H9 (cell line): Measurements from ENCODE around the gene MIS12. TPM values are rescaled to one million over a fixed set of nuclear protein-coding genes. Genes with fewer than 3 reads are reported as not detected.

Experiments used
- DNase-seq: peaks from one replicate; pipeline ENCODE4 v3.0.0-alpha.2; 2017
- H2AFZ ChIP-seq: one replicate; pipeline ENCODE4 v1.6.1; 2013; ENCODE audit warnings: mild to moderate bottlenecking, low read length, control low read depth, moderate library complexity
- H2AK5ac ChIP-seq: 2 replicates; pipeline ENCODE4 v1.6.1; 2013; ENCODE audit warnings: low read length, control low read depth, mixed read lengths; ENCODE audit not compliant: insufficient read length
- H2BK120ac ChIP-seq: one replicate; pipeline ENCODE4 v1.6.1; 2013; ENCODE audit warnings: low read depth, mild to moderate bottlenecking, low read length, control low read depth, inconsistent platforms; ENCODE audit not compliant: poor library complexity, severe bottlenecking
- H2BK12ac ChIP-seq: 2 replicates; pipeline ENCODE4 v1.6.1; 2013; ENCODE audit warnings: low read length, control low read depth, mixed read lengths, low read depth; ENCODE audit not compliant: insufficient read length
- H2BK15ac ChIP-seq: 2 replicates; pipeline ENCODE4 v1.6.1; 2013; ENCODE audit warnings: low read depth, low read length, control low read depth
- H2BK20ac ChIP-seq: one replicate; pipeline ENCODE4 v1.6.1; 2013; ENCODE audit warnings: low read depth, mild to moderate bottlenecking, low read length, control low read depth, inconsistent platforms; ENCODE audit not compliant: poor library complexity, severe bottlenecking
- H2BK5ac ChIP-seq: 2 replicates; pipeline ENCODE4 v1.6.1; 2013; ENCODE audit warnings: low read length, control low read depth, mixed read lengths; ENCODE audit not compliant: insufficient read length
- H3K14ac ChIP-seq: 2 replicates; pipeline ENCODE4 v1.6.1; 2013; ENCODE audit warnings: low read length, control low read depth; ENCODE audit not compliant: insufficient read depth
- H3K18ac ChIP-seq: 2 replicates; pipeline ENCODE4 v1.6.1; 2013; ENCODE audit warnings: low read depth, mild to moderate bottlenecking, mixed read lengths, low read length, control low read depth; ENCODE audit not compliant: insufficient read length
- H3K23ac ChIP-seq: 2 replicates; pipeline ENCODE4 v1.6.1; 2013; ENCODE audit warnings: low read length, control low read depth, mixed read lengths, low read depth; ENCODE audit not compliant: insufficient read length
- H3K23me2 ChIP-seq: 2 replicates; pipeline ENCODE4 v1.6.1; 2013; ENCODE audit warnings: low read depth, mild to moderate bottlenecking, mixed read lengths, low read length, control low read depth; ENCODE audit not compliant: insufficient read length, poor library complexity, severe bottlenecking
- H3K27ac ChIP-seq: 2 replicates; pipeline ENCODE4 v1.5.1; 2013; ENCODE audit warnings: low read length, control low read depth, mixed read lengths, low read depth; ENCODE audit not compliant: insufficient read length
- H3K27me3 ChIP-seq: 2 replicates; pipeline ENCODE4 v1.6.1; 2013; ENCODE audit warnings: low read length, control low read depth, inconsistent platforms; ENCODE audit not compliant: insufficient read depth
- H3K4ac ChIP-seq: 2 replicates; pipeline ENCODE4 v1.6.1; 2013; ENCODE audit warnings: low read depth, mild to moderate bottlenecking, control low read depth, inconsistent platforms, low read length, moderate library complexity
- H3K4me1 ChIP-seq: 2 replicates; pipeline ENCODE4 v1.6.1; 2013; ENCODE audit warnings: low read length, control low read depth, inconsistent platforms; ENCODE audit not compliant: insufficient read depth
- H3K4me2 ChIP-seq: 2 replicates; pipeline ENCODE4 v1.6.1; 2013; ENCODE audit warnings: low read length, control low read depth, mixed read lengths; ENCODE audit not compliant: insufficient read length, insufficient read depth
- H3K56ac ChIP-seq: 2 replicates; pipeline ENCODE4 v1.6.1; 2013; ENCODE audit warnings: low read depth, mild to moderate bottlenecking, mixed read lengths, low read length, control low read depth; ENCODE audit not compliant: insufficient read length
- H3K79me1 ChIP-seq: 2 replicates; pipeline ENCODE4 v1.6.1; 2013; ENCODE audit warnings: low read depth, mild to moderate bottlenecking, moderate library complexity, low read length, control low read depth, inconsistent platforms; ENCODE audit not compliant: insufficient read depth, poor library complexity, severe bottlenecking
- H3K79me2 ChIP-seq: 2 replicates; pipeline ENCODE4 v1.6.1; 2013; ENCODE audit warnings: low read length, control low read depth, inconsistent platforms; ENCODE audit not compliant: insufficient read depth
- H3K9ac ChIP-seq: 2 replicates; pipeline ENCODE4 v1.6.1; 2013; ENCODE audit warnings: low read length, control low read depth, mixed read lengths; ENCODE audit not compliant: insufficient read length; ENCODE audit errors: extremely low read depth
- H3K9me3 ChIP-seq: one replicate; pipeline ENCODE4 v1.6.1; 2013; ENCODE audit warnings: low read depth, low read length, inconsistent platforms; ENCODE audit not compliant: control insufficient read depth
- H3T11ph ChIP-seq: one replicate; pipeline ENCODE4 v1.6.1; 2013; ENCODE audit warnings: mild to moderate bottlenecking, low read length, control low read depth, inconsistent platforms
- H4K20me1 ChIP-seq: one replicate; pipeline ENCODE4 v1.6.1; 2013; ENCODE audit not compliant: control insufficient read depth, insufficient read length, insufficient read depth
- H4K5ac ChIP-seq: 2 replicates; pipeline ENCODE4 v1.6.1; 2013; ENCODE audit warnings: low read depth, mild to moderate bottlenecking, mixed read lengths, low read length, control low read depth; ENCODE audit not compliant: insufficient read length
- H4K8ac ChIP-seq: replicated peaks from 2 replicates; pipeline ENCODE4 v1.6.1; 2013; ENCODE audit warnings: low read length, control low read depth, mixed read lengths, low read depth; ENCODE audit not compliant: insufficient read length
- H4K91ac ChIP-seq: 2 replicates; pipeline ENCODE4 v1.6.1; 2013; ENCODE audit warnings: low read depth, mild to moderate bottlenecking, moderate library complexity, mixed read lengths, low read length, control low read depth; ENCODE audit not compliant: insufficient read length
- H3K27ac Mint-ChIP-seq, 3 experiments: 2 replicates in 2 of 3; 3 replicates in 1 of 3; pipeline ENCODE4 v1.8.0; 2020 to 2021; ENCODE audit warnings: mixed read lengths in 3 of 3, mild to moderate bottlenecking in 1 of 3, moderate library complexity in 1 of 3
- H3K27me3 Mint-ChIP-seq: 2 replicates; pipeline ENCODE4 v1.8.0; 2021; ENCODE audit warnings: low read depth, mild to moderate bottlenecking, moderate library complexity, mixed read lengths
- H3K36me3 Mint-ChIP-seq, 3 experiments: 2 replicates in 2 of 3; 3 replicates in 1 of 3; pipeline ENCODE4 v1.8.0; 2020 to 2021; ENCODE audit warnings: low read depth in 3 of 3, mixed read lengths in 3 of 3; ENCODE audit not compliant: insufficient read depth in 1 of 3
- H3K4me1 Mint-ChIP-seq, 2 experiments: 2 replicates each; pipeline ENCODE4 v1.8.0; 2020; ENCODE audit warnings: mixed read lengths in 2 of 2
- H3K4me3 Mint-ChIP-seq, 2 experiments: 2 replicates in 1 of 2; 3 replicates in 1 of 2; pipeline ENCODE4 v1.8.0; 2020 to 2021; ENCODE audit warnings: mild to moderate bottlenecking in 2 of 2, mixed read lengths in 2 of 2, moderate library complexity in 1 of 2
- H3K9me3 Mint-ChIP-seq, 2 experiments: 2 replicates in 1 of 2; 3 replicates in 1 of 2; pipeline ENCODE4 v1.8.0; 2020; ENCODE audit warnings: mild to moderate bottlenecking in 2 of 2, mixed read lengths in 2 of 2, moderate library complexity in 1 of 2
- CTCF ChIP-seq: fragments of 200-600 bp; sonication (generic); conservative IDR thresholded peaks from 3 replicates; pipeline ENCODE4 v1.8.0; 2021; ENCODE audit warnings: antibody characterized with exemption, mild to moderate bottlenecking
- WGBS: extraction: QIAGEN DNeasy Blood & Tissue Kit; methylation state at CpG from one replicate; pipeline ENCODE4 v1.1.7; 2013; ENCODE audit warnings: missing lambda C conversion rate, low lambda C conversion rate, mixed read lengths; ENCODE audit not compliant: insufficient read length; ENCODE audit errors: extremely low coverage; 5-methylcytosine and 5-hydroxymethylcytosine counted together
- total RNA-seq: library from RNA; stranded (reverse); gene quantifications from 2 replicates; pipeline ENCODE4 v1.2.1, GENCODE V29; 2021

MIS12 gene
- total RNA-seq, 1 experiment from 2014 or later, result 30.7 TPM

GRCh38 chr17:5510771-5511170 is 24.4 kb downstream of the MIS12 start:
- WGBS, result no CpG with 5 or more reads among the region's 8 CpGs
- Histone ChIP-seq H2BK20ac (no peak overlapping the region), H4K5ac (no peak overlapping the region)

More at GRCh38 chr17:5510771-5511170, 24.4 kb downstream of the MIS12 start:
- H4K20me1 ChIP-seq, result no peaks in the 10 kb centered on the region
- Mint-ChIP-seq H3K4me1 (peaks cover 8 to 12% of the 10 kb centered on the region in 2 experiments), H3K9me3 (no peaks in the 10 kb centered on the region), H3K36me3 (no peaks in the 10 kb centered on the region), H3K4me3 (no peak overlapping the region), H3K27ac (no peak overlapping the region), H3K27me3 (peaks cover 9% of the 10 kb centered on the region)
- no peaks in the 10 kb centered on the region for H3K9me3 ChIP-seq
- H3K56ac ChIP-seq, result no peak overlapping the region
- H3K18ac ChIP-seq, result no peak overlapping the region
- DNase-seq, result peak; percentile 19
- TF ChIP-seq CTCF, result no peak
- H4K91ac ChIP-seq, result no peak overlapping the region
- H3K79me2 ChIP-seq, result no peaks in the 10 kb centered on the region
- H3K23me2 ChIP-seq, result no peaks in the 10 kb centered on the region
- H3K27me3 ChIP-seq, result no peaks in the 10 kb centered on the region
- no peak overlapping the region for H2AFZ ChIP-seq
- no peak overlapping the region for H2BK5ac ChIP-seq
- H2BK12ac ChIP-seq, result no peak overlapping the region
- no peak overlapping the region for H3K23ac ChIP-seq
- no peak overlapping the region for H2BK15ac ChIP-seq
- no peak overlapping the region for H2BK120ac ChIP-seq
- H3T11ph ChIP-seq, result no peak overlapping the region
- no peak overlapping the region for H3K4ac ChIP-seq
- H3K4me2 ChIP-seq, result no peak overlapping the region
- no peak overlapping the region for H3K9ac ChIP-seq
- H2AK5ac ChIP-seq, result no peak overlapping the region
- H4K8ac ChIP-seq, result no peak overlapping the region
- H3K4me1 ChIP-seq, result no peaks in the 10 kb centered on the region
- H3K27ac ChIP-seq, result no peak overlapping the region
- H3K79me1 ChIP-seq, result no peaks in the 10 kb centered on the region
- H3K14ac ChIP-seq, result no peak overlapping the region
